LNCaP clone FGC (cell line): Measurements from ENCODE around the gene ALMS1.
A peak's percentile ranks its signal among the peaks of the same experiment; 100 is the strongest.

Experiments
- DNase-seq: peaks from one replicate; pipeline ENCODE4 v3.0.0-alpha.2; 2011; ENCODE audit warnings: low read depth
- H3K4me3 ChIP-seq: 2 replicates; pipeline ENCODE4 v1.5.1; 2011; ENCODE audit warnings: mild to moderate bottlenecking, low read depth, low read length, control low read depth
- CTCF ChIP-seq: IDR thresholded peaks from 2 replicates; pipeline ENCODE4 v1.5.1; 2012; ENCODE audit warnings: mild to moderate bottlenecking; ENCODE audit not compliant: control insufficient read depth, insufficient read depth; ENCODE audit errors: extremely low read depth

Gene ALMS1

DNA sequence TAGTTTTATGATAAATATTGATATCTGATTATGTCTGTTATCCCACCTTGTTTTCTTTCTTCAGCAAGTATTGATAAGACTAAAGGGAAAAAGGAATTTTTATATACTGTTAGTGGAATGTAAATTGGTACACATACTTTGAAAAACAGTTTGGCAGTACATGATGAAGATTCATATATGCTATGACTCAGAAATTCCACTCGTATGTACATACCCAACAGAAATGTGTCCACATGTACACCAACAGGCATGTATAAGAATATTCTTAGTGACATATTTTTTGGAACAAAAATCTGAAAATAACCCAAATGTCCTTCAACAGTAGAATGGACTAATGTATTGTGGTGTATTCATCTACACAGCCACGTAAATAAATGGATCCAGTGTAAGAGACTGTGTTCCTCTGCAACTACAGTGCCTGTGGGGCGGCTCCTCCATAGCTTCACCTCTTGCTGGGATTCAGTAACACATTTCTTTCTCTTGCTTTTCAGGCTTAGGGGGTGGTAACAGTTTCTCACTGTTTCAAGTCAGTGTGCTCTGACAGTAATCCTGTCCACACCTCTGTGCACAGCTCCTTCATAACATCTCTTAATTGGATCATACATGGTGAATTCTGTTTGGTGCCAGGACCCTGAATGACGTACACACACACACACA lies 35.5 kb upstream of the ALMS1 start:
- DNase-seq, result no peak
- H3K4me3 ChIP-seq, result no peak overlapping the region
- no peak for TF ChIP-seq CTCF

DNA sequence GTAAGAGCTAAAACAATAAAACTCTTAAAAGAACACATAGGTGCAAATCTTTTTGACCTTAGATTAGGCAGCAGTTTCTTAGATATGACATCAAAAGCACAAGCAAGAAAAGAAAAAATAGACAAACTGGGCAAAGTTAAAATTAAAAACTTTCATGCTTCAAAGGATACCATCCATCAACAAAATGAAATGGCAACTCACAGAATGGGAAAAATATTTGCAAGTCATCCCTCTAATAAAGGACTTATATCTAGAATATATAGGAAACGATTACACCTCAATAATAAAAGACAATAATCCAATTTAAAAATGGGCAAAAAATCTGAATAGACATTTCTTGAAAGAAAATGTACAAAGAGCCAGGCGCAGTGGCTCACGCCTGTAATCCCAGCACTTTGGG lies 29.5 kb upstream of the ALMS1 start:
- DNase-seq, result no peak

GRCh38 chr2:73359915-73360697 lies 25.5 kb upstream of the ALMS1 start:
- no peak for DNase-seq
- H3K4me3 ChIP-seq, result no peak overlapping the region
- peak; percentile 19 for TF ChIP-seq CTCF

More for the DNA sequence above, 29.5 kb upstream of the ALMS1 start:
- no peak overlapping the region for H3K4me3 ChIP-seq
- no peak for TF ChIP-seq CTCF

- DNase-seq, result no peak
- no peak for TF ChIP-seq CTCF
- no peak overlapping the region for H3K4me3 ChIP-seq
These were observed 19.6 kb upstream of the ALMS1 start for GRCh38 chr2:73366060-73366459.

DNA sequence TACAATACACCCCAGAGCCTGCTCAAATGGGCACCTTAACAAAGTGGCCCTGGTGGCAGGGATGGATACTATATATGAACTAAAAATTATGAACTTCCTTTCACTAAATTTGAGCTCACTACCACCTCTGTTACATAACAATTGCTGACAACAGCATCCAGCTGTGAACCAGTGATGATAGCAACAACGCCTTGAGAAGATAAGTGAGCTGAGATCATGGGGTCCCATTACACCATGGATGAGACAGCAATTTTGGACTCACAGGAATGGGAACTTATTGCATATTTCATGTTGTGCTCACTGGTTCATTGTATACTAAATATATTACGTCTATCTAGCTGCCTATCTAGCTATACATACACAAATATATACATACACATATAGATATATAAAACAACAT lies 16.9 kb upstream of the ALMS1 start:
- DNase-seq, result no peak
- H3K4me3 ChIP-seq, result no peak overlapping the region
- no peak for TF ChIP-seq CTCF

DNA sequence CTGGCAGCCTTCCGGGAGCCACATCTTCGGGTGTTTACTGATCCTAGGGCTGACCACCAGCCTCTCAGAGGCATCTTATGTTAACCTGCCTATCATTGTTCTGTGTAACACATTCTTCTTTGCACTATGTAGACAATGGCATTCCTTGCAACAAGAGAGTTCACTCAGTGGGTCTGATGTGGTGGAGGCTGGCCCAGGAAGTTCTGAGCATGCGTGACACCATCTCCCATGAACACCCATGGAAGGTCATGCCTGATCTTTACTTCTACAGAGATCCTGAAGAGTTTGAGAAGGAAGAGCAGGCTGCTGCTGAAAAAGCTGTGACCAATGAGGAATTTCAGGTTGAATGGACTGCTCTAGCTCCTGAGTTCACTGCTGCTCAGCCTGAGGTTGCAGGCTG lies 15.3 kb upstream of the ALMS1 start:
- DNase-seq, result no peak
- no peak for TF ChIP-seq CTCF
- H3K4me3 ChIP-seq, result no peak overlapping the region
